DOHH2 (cell line): ENCODE results near the gene PAN3.

Experiments used
- H3F3A ChIP-seq: fragments of 200-600 bp; sonication (generic), shearing (Covaris generic); 2 replicates; pipeline ENCODE4 v1.6.0; 2016; ENCODE audit warnings: antibody characterized with exemption, mild to moderate bottlenecking; ENCODE audit not compliant: control insufficient read depth, insufficient read depth
- H3K27ac ChIP-seq: fragments of 200-600 bp; sonication (generic); 2 replicates; pipeline ENCODE4 v1.5.1; 2014; ENCODE audit warnings: low read depth, mild to moderate bottlenecking, low read length, moderate library complexity
- H3K27me3 ChIP-seq: fragments of 200-600 bp; sonication (generic); 2 replicates; pipeline ENCODE4 v1.6.1; 2014; ENCODE audit warnings: mild to moderate bottlenecking, low read length, mixed read lengths; ENCODE audit not compliant: control insufficient read depth
- H3K36me3 ChIP-seq: fragments of 200-600 bp; sonication (generic); 2 replicates; pipeline ENCODE4 v1.6.1; 2014; ENCODE audit warnings: mild to moderate bottlenecking, low read length, moderate library complexity, mixed read lengths; ENCODE audit not compliant: control insufficient read depth
- H3K4me1 ChIP-seq: fragments of 200-600 bp; sonication (generic); 2 replicates; pipeline ENCODE4 v1.6.1; 2014; ENCODE audit warnings: mild to moderate bottlenecking, low read length, mixed read lengths; ENCODE audit not compliant: control insufficient read depth
- H3K4me2 ChIP-seq: fragments of 200-600 bp; sonication (generic); 2 replicates; pipeline ENCODE4 v1.6.0; 2014; ENCODE audit warnings: mild to moderate bottlenecking, low read length, moderate library complexity
- H3K4me3 ChIP-seq: fragments of 200-600 bp; sonication (generic); 2 replicates; pipeline ENCODE4 v1.5.1; 2014; ENCODE audit warnings: mild to moderate bottlenecking, low read length, mixed read lengths
- H3K79me2 ChIP-seq: fragments of 200-600 bp; sonication (generic); 2 replicates; pipeline ENCODE4 v1.6.1; 2014; ENCODE audit warnings: mild to moderate bottlenecking, low read length, mixed read lengths; ENCODE audit not compliant: control insufficient read depth
- H3K9me2 ChIP-seq: fragments of 200-600 bp; sonication (generic); replicated peaks from 2 replicates; pipeline ENCODE4 v1.6.1; 2014; ENCODE audit warnings: mild to moderate bottlenecking, low read length, mixed read lengths; ENCODE audit not compliant: control insufficient read depth
- H3K9me3 ChIP-seq: fragments of 200-600 bp; sonication (generic); 2 replicates; pipeline ENCODE4 v1.6.1; 2014; ENCODE audit warnings: antibody characterized with exemption, low read length, mixed read lengths; ENCODE audit not compliant: control insufficient read depth, insufficient read depth
- H4K20me1 ChIP-seq: fragments of 200-600 bp; sonication (generic); 2 replicates; pipeline ENCODE4 v1.6.0; 2014; ENCODE audit warnings: low read depth, mild to moderate bottlenecking, antibody characterized with exemption, low read length, moderate library complexity; ENCODE audit not compliant: control insufficient read depth, insufficient read depth
- CTCF ChIP-seq: fragments of 200-600 bp; sonication (generic); IDR thresholded peaks from one replicate; pipeline ENCODE4 v1.5.1; 2014; ENCODE audit warnings: antibody characterized with exemption, mild to moderate bottlenecking, low read depth, low read length; ENCODE audit not compliant: poor library complexity, severe bottlenecking
- EZH2phosphoT487 ChIP-seq: fragments of 200-600 bp; sonication (generic); IDR thresholded peaks from 2 replicates; pipeline ENCODE4 v1.6.1; 2017; ENCODE audit warnings: borderline replicate concordance, mild to moderate bottlenecking, antibody characterized with exemption, low read length, moderate library complexity, mixed read lengths

The PAN3 gene

GRCh38 chr13:28138012-28138755 lies at the start of gene PAN3:
Gene PAN3 (plus strand): TSS chr13:28138545. CDS start chr13:28138658, 113 bp downstream.
- Histone ChIP-seq H3K79me2 (peaks cover 66% of the 10 kb centered on the region), H3K4me3 (peak within 1 kb of the TSS; percentile 82), H3K4me1 (peaks cover 30% of the 10 kb centered on the region)

GRCh38 chr13:28089065-28089464 lies 49.3 kb upstream of the PAN3 start:
- H3K36me3 ChIP-seq: no peaks in the 10 kb centered on the region
- H4K20me1 ChIP-seq: no peaks in the 10 kb centered on the region
- peaks cover 4% of the 10 kb centered on the region; the same call in 1 of the 2 replicates for H3K27me3 ChIP-seq
- no peaks in the 10 kb centered on the region for H3K9me2 ChIP-seq
- TF ChIP-seq EZH2phosphoT487 (no peak), CTCF (no peak)
- no peak overlapping the region for H3K27ac ChIP-seq
- no peaks in the 10 kb centered on the region for H3K9me3 ChIP-seq
- peaks cover 6% of the 10 kb centered on the region for H3K4me1 ChIP-seq
- no peak overlapping the region for H3K4me2 ChIP-seq
- H3K4me3 ChIP-seq: no peak overlapping the region
- H3F3A ChIP-seq: no peaks in the 10 kb centered on the region
- H3K79me2 ChIP-seq: no peaks in the 10 kb centered on the region

More at GRCh38 chr13:28138012-28138755, at the start of gene PAN3:
- Histone ChIP-seq H3K27ac (peak within 1 kb of the TSS; percentile 92), H3K4me2 (peak within 1 kb of the TSS; percentile 96), H3K36me3 (peaks cover 8% of the 10 kb centered on the region), H3F3A (peaks cover 5% of the 10 kb centered on the region), H3K9me2 (no peaks in the 10 kb centered on the region), H3K27me3 (peaks cover 3% of the 10 kb centered on the region; the same call in 1 of the 2 replicates), H4K20me1 (peaks cover 35% of the 10 kb centered on the region), H3K9me3 (no peaks in the 10 kb centered on the region)
- TF ChIP-seq EZH2phosphoT487: no peak
- TF ChIP-seq CTCF: no peak

GRCh38 chr13:28092431-28092830 lies 45.9 kb upstream of the PAN3 start:
- H3F3A ChIP-seq: no peaks in the 10 kb centered on the region
- H3K27ac ChIP-seq: no peak overlapping the region
- TF ChIP-seq EZH2phosphoT487 (no peak), CTCF (no peak)
- H3K4me2 ChIP-seq: no peak overlapping the region
- peaks cover 18% of the 10 kb centered on the region for H3K27me3 ChIP-seq
- peaks cover 10% of the 10 kb centered on the region for H3K4me1 ChIP-seq
- no peaks in the 10 kb centered on the region for H3K79me2 ChIP-seq
- no peaks in the 10 kb centered on the region for H3K9me3 ChIP-seq
- no peaks in the 10 kb centered on the region for H3K36me3 ChIP-seq
- no peaks in the 10 kb centered on the region for H4K20me1 ChIP-seq
- no peaks in the 10 kb centered on the region for H3K9me2 ChIP-seq
- no peak overlapping the region for H3K4me3 ChIP-seq
